ENCODE results near the gene ROR1. TPM values are rescaled to one million over a fixed set of nuclear protein-coding genes. Genes with fewer than 3 reads are reported as not detected.

The ROR1 gene
- total RNA-seq, 1 experiment from 2014 or later, result 37.2 TPM

- Histone ChIP-seq H3K9me3 (no peaks in the 10 kb centered on the region), H3K4me3 (ENCODE audit: low read depth, low read length) (no peak overlapping the region), H3K4me1 (no peaks in the 10 kb centered on the region), H3K36me3 (ENCODE audit: control insufficient read depth, insufficient read depth, low read length) (no peaks in the 10 kb centered on the region), H3K27me3 (replicated peaks; ENCODE audit: control insufficient read depth, insufficient read depth, low read length) (no peaks in the 10 kb centered on the region)
- no TSS peak for BruUV-seq (replicated peaks)
- Mint-ChIP-seq H3K9me3 (ENCODE audit: unreplicated experiment) (no peaks in the 10 kb centered on the region), H3K27me3 (ENCODE audit: insufficient read depth, unreplicated experiment) (no peaks in the 10 kb centered on the region), H3K4me3 (ENCODE audit: unreplicated experiment) (no peak overlapping the region), H3K36me3 (ENCODE audit: insufficient read depth, unreplicated experiment) (peaks cover 12% of the 10 kb centered on the region), H3K27ac (ENCODE audit: unreplicated experiment) (no peak overlapping the region), H3K4me1 (ENCODE audit: low read depth, unreplicated experiment) (peaks cover 6% of the 10 kb centered on the region)
- ChIA-PET POLR2A (no interaction called here), CTCF (no interaction called here)
- no peak for DNase-seq
- no peak for TF ChIP-seq CTCF (IDR thresholded peaks at IDR 0.05; ENCODE audit: insufficient read depth in 1 of 2, low read depth in 1 of 2, low read length in 1 of 2, severe bottlenecking in 1 of 2, unreplicated experiment in 1 of 2)
- intact Hi-C loops (cut with micrococcal nuclease; ENCODE audit: unreplicated experiment), result no loop called here
Measured at GRCh38 chr1:63987628-63988024, 213.8 kb downstream of the ROR1 start.

GRCh38 chr1:63988941-63989340, 215.1 kb downstream of the ROR1 start:
- Mint-ChIP-seq H3K9me3 (ENCODE audit: unreplicated experiment) (no peaks in the 10 kb centered on the region), H3K36me3 (ENCODE audit: insufficient read depth, unreplicated experiment) (peaks cover 12% of the 10 kb centered on the region), H3K4me1 (ENCODE audit: low read depth, unreplicated experiment) (peaks cover 6% of the 10 kb centered on the region), H3K27me3 (ENCODE audit: insufficient read depth, unreplicated experiment) (no peaks in the 10 kb centered on the region), H3K27ac (ENCODE audit: unreplicated experiment) (no peak overlapping the region), H3K4me3 (ENCODE audit: unreplicated experiment) (no peak overlapping the region)
- ChIA-PET CTCF (no interaction called here), POLR2A (no interaction called here)
- Histone ChIP-seq H3K4me1 (no peaks in the 10 kb centered on the region), H3K36me3 (ENCODE audit: control insufficient read depth, insufficient read depth, low read length) (no peaks in the 10 kb centered on the region), H3K4me3 (ENCODE audit: low read depth, low read length) (no peak overlapping the region), H3K9me3 (no peaks in the 10 kb centered on the region), H3K27me3 (replicated peaks; ENCODE audit: control insufficient read depth, insufficient read depth, low read length) (no peaks in the 10 kb centered on the region)
- no TSS peak for BruUV-seq (replicated peaks)
- no peak for TF ChIP-seq CTCF (IDR thresholded peaks at IDR 0.05; ENCODE audit: insufficient read depth in 1 of 2, low read depth in 1 of 2, low read length in 1 of 2, severe bottlenecking in 1 of 2, unreplicated experiment in 1 of 2)
- DNase-seq, result no peak
- intact Hi-C loops (cut with micrococcal nuclease; ENCODE audit: unreplicated experiment), result no loop called here

GRCh38 chr1:63991685-63992084, 217.9 kb downstream of the ROR1 start:
- Histone ChIP-seq H3K4me3 (ENCODE audit: low read depth, low read length) (no peak overlapping the region), H3K9me3 (no peaks in the 10 kb centered on the region), H3K4me1 (no peaks in the 10 kb centered on the region), H3K27me3 (replicated peaks; ENCODE audit: control insufficient read depth, insufficient read depth, low read length) (no peaks in the 10 kb centered on the region), H3K36me3 (ENCODE audit: control insufficient read depth, insufficient read depth, low read length) (no peaks in the 10 kb centered on the region)
- no peak overlapping the region for H3K27ac Mint-ChIP-seq (ENCODE audit: unreplicated experiment)
- no peaks in the 10 kb centered on the region for H3K27me3 Mint-ChIP-seq (ENCODE audit: insufficient read depth, unreplicated experiment)
- H3K9me3 Mint-ChIP-seq (ENCODE audit: unreplicated experiment), result no peaks in the 10 kb centered on the region
- ChIA-PET POLR2A (no interaction called here), CTCF (no interaction called here)
- no peak for DNase-seq
- H3K4me1 Mint-ChIP-seq (ENCODE audit: low read depth, unreplicated experiment), result peaks cover 6% of the 10 kb centered on the region
- H3K36me3 Mint-ChIP-seq (ENCODE audit: insufficient read depth, unreplicated experiment), result peaks cover 12% of the 10 kb centered on the region
- BruUV-seq (replicated peaks), result no TSS peak
- H3K4me3 Mint-ChIP-seq (ENCODE audit: unreplicated experiment), result no peak overlapping the region
- intact Hi-C loops (cut with micrococcal nuclease; ENCODE audit: unreplicated experiment), result no loop called here
- no peak for TF ChIP-seq CTCF (IDR thresholded peaks at IDR 0.05; ENCODE audit: insufficient read depth in 1 of 2, low read depth in 1 of 2, low read length in 1 of 2, severe bottlenecking in 1 of 2, unreplicated experiment in 1 of 2)

Measured in Caco-2 (cell line).